ENCODE measurements around the gene MYRF.
A peak's percentile ranks its signal among the peaks of the same experiment; 100 is the strongest.

Gene MYRF

GRCh38 chr11:61764606-61765260 is 12.3 kb downstream of the MYRF start:
- no peak overlapping the region for H3K4me3 Mint-ChIP-seq
- no peaks in the 10 kb centered on the region for H3K9me3 Mint-ChIP-seq
- peaks cover 7% of the 10 kb centered on the region for H3K27me3 Mint-ChIP-seq (ENCODE audit: low read depth)
- no peak for TF ChIP-seq CTCF (IDR thresholded peaks at IDR 0.05; ENCODE audit: unreplicated experiment in 3 of 3)
- no peaks in the 10 kb centered on the region for H3K36me3 Mint-ChIP-seq (ENCODE audit: low read depth)
- peak overlapping the region; percentile 35 to 61 (median 44) for H3K27ac Mint-ChIP-seq
- H3K4me1 Mint-ChIP-seq, result peaks cover 16% of the 10 kb centered on the region

- peaks cover 7% of the 10 kb centered on the region for H3K27me3 Mint-ChIP-seq (ENCODE audit: low read depth)
- no peak for TF ChIP-seq CTCF (IDR thresholded peaks at IDR 0.05; ENCODE audit: unreplicated experiment in 3 of 3)
- no peaks in the 10 kb centered on the region for H3K9me3 Mint-ChIP-seq
- H3K27ac Mint-ChIP-seq, result peak overlapping the region; percentile 75 to 92 (median 81)
- H3K4me1 Mint-ChIP-seq, result peaks cover 16% of the 10 kb centered on the region
- H3K4me3 Mint-ChIP-seq, result no peak overlapping the region
- H3K36me3 Mint-ChIP-seq (ENCODE audit: low read depth), result no peaks in the 10 kb centered on the region
These were observed 13.3 kb downstream of the MYRF start for GRCh38 chr11:61765550-61766253.

- no peaks in the 10 kb centered on the region for H3K9me3 Mint-ChIP-seq
- peak overlapping the region in 1 of 3 experiments; percentile 55 for H3K4me3 Mint-ChIP-seq
- TF ChIP-seq CTCF (IDR thresholded peaks at IDR 0.05; ENCODE audit: unreplicated experiment in 3 of 3), result no peak
- peaks cover 7% of the 10 kb centered on the region for H3K27me3 Mint-ChIP-seq (ENCODE audit: low read depth)
- H3K36me3 Mint-ChIP-seq (ENCODE audit: low read depth), result no peaks in the 10 kb centered on the region
- peaks cover 16% of the 10 kb centered on the region for H3K4me1 Mint-ChIP-seq
- H3K27ac Mint-ChIP-seq, result peak overlapping the region; percentile 75 to 92 (median 81)
These were observed 14.0 kb downstream of the MYRF start for GRCh38 chr11:61766353-61766841.

- TF ChIP-seq CTCF (IDR thresholded peaks at IDR 0.05; ENCODE audit: unreplicated experiment in 3 of 3), result no peak
- Mint-ChIP-seq H3K4me3 (no peak overlapping the region), H3K36me3 (ENCODE audit: low read depth) (no peaks in the 10 kb centered on the region), H3K27ac (peak overlapping the region; percentile 62 to 76 (median 71)), H3K9me3 (no peaks in the 10 kb centered on the region), H3K27me3 (ENCODE audit: low read depth) (peaks cover 3% of the 10 kb centered on the region), H3K4me1 (peaks cover 4% of the 10 kb centered on the region)
These were observed 16.1 kb downstream of the MYRF start for GRCh38 chr11:61768376-61769076.

- Mint-ChIP-seq H3K9me3 (no peaks in the 10 kb centered on the region), H3K4me1 (peaks cover 4% of the 10 kb centered on the region), H3K27ac (no peak overlapping the region), H3K4me3 (no peak overlapping the region), H3K36me3 (ENCODE audit: low read depth) (no peaks in the 10 kb centered on the region), H3K27me3 (ENCODE audit: low read depth) (no peaks in the 10 kb centered on the region)
- TF ChIP-seq CTCF (IDR thresholded peaks at IDR 0.05; ENCODE audit: unreplicated experiment in 3 of 3), result peak in 1 of 3 experiments; percentile 26
These were observed 16.9 kb downstream of the MYRF start for GRCh38 chr11:61769169-61769920.

Measured in nephron (organoid).